ENCODE data around the gene EBI3. TPM values are rescaled to one million over a fixed set of nuclear protein-coding genes. Genes with fewer than 3 reads are reported as not detected.

Gene EBI3
- total RNA-seq, 1 experiment from 2014 or later: not detected

DNA sequence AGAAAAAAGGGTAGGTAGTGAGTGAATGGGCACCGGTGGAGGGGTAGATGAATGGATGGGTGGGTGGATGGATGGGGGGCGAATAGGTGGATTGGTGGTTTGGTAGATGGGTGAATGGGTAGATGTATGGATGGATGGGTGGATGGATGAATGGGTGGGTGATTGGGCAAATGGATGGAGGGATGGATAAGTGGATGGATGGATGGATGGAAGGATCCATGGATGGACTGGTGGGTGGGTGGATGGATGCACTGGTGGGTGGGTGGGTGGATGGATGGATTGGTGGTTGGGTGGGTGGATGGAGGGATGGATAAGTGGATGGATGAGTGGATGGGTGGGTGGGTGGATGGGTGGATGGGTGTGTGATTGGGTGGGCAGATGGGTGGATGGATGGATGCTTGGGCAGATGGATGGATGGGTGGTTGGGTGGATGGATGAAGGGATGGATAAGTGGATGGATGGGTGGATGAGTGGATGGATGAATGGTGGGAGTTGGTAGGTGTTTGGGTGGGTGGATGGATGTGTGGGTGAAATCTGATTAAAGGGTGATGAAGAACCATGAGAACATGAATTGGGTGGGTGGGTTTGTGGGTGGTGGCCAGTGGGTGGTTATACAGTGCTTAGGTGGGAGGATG lies 44.5 kb upstream of the EBI3 start:
- Histone ChIP-seq H3K4me1 (ENCODE audit: insufficient read depth, low read length) (peaks cover 8% of the 10 kb centered on the region; the same call in 1 of the 2 replicates), H4K20me1 (ENCODE audit: low read length) (no peaks in the 10 kb centered on the region), H3K9ac (ENCODE audit: low read length) (no peak overlapping the region), H3F3A (ENCODE audit: low read length, unreplicated experiment) (no peaks in the 10 kb centered on the region), H3K27me3 (ENCODE audit: low read length) (no peaks in the 10 kb centered on the region), H2AFZ (ENCODE audit: low read length) (no peak overlapping the region), H3K9me2 (replicated peaks; ENCODE audit: low read length) (no peaks in the 10 kb centered on the region), H3K27ac (ENCODE audit: low read length) (no peak overlapping the region), H3K9me3 (ENCODE audit: low read length) (no peaks in the 10 kb centered on the region), H3K36me3 (ENCODE audit: low read depth, low read length) (no peaks in the 10 kb centered on the region), H3K79me2 (ENCODE audit: low read length) (peaks cover 12% of the 10 kb centered on the region), H3K4me2 (ENCODE audit: low read length) (no peak overlapping the region), H3K4me3 (ENCODE audit: low read length) (no peak overlapping the region)
- BruUV-seq (replicated peaks): no TSS peak
- ChIA-PET POLR2A (ENCODE audit: unreplicated experiment) (no interaction called here), CTCF (no interaction called here)
- ATAC-seq (no peak), DNase-seq (no peak)
- intact Hi-C loops (cut with micrococcal nuclease): loop anchor here (5.0 kb wide), 1 partner anchor 43 kb away; no protein-coding TSS in a partner anchor
- TF ChIP-seq EZH2 (IDR thresholded peaks at IDR 0.05; ENCODE audit: low read length, unreplicated experiment): no peak
- TF ChIP-seq, protein P1, sequence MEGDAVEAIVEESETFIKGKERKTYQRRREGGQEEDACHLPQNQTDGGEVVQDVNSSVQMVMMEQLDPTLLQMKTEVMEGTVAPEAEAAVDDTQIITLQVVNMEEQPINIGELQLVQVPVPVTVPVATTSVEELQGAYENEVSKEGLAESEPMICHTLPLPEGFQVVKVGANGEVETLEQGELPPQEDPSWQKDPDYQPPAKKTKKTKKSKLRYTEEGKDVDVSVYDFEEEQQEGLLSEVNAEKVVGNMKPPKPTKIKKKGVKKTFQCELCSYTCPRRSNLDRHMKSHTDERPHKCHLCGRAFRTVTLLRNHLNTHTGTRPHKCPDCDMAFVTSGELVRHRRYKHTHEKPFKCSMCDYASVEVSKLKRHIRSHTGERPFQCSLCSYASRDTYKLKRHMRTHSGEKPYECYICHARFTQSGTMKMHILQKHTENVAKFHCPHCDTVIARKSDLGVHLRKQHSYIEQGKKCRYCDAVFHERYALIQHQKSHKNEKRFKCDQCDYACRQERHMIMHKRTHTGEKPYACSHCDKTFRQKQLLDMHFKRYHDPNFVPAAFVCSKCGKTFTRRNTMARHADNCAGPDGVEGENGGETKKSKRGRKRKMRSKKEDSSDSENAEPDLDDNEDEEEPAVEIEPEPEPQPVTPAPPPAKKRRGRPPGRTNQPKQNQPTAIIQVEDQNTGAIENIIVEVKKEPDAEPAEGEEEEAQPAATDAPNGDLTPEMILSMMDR (conservative IDR thresholded peaks at IDR 0.05; ENCODE audit: low read depth, low read length): no peak
- no peak for TF ChIP-seq EZH2phosphoT487 (IDR thresholded peaks at IDR 0.05; ENCODE audit: borderline replicate concordance, low read length)

GRCh38 chr19:4185413-4186086 lies 43.8 kb upstream of the EBI3 start:
- no peak overlapping the region for H3K4me3 ChIP-seq (ENCODE audit: low read length)
- no TSS peak for BruUV-seq (replicated peaks)
- H4K20me1 ChIP-seq (ENCODE audit: low read length): no peaks in the 10 kb centered on the region
- CTCF ChIA-PET: no interaction called here
- no peak for ATAC-seq
- peaks cover 12% of the 10 kb centered on the region for H3K79me2 ChIP-seq (ENCODE audit: low read length)
- intact Hi-C loops (cut with micrococcal nuclease): loop anchor here (5.0 kb wide), 1 partner anchor 43 kb away; no protein-coding TSS in a partner anchor
- DNase-seq: no peak
- peaks cover 8% of the 10 kb centered on the region; the same call in 1 of the 2 replicates for H3K4me1 ChIP-seq (ENCODE audit: insufficient read depth, low read length)
- no peaks in the 10 kb centered on the region for H3K9me3 ChIP-seq (ENCODE audit: low read length)
- H3K27ac ChIP-seq (ENCODE audit: low read length): no peak overlapping the region
- TF ChIP-seq EZH2 (IDR thresholded peaks at IDR 0.05; ENCODE audit: low read length, unreplicated experiment): no peak
- no peak overlapping the region for H2AFZ ChIP-seq (ENCODE audit: low read length)
- H3F3A ChIP-seq (ENCODE audit: low read length, unreplicated experiment): no peaks in the 10 kb centered on the region
- H3K36me3 ChIP-seq (ENCODE audit: low read depth, low read length): no peaks in the 10 kb centered on the region
- POLR2A ChIA-PET (ENCODE audit: unreplicated experiment): no interaction called here
- H3K4me2 ChIP-seq (ENCODE audit: low read length): no peak overlapping the region
- no peaks in the 10 kb centered on the region for H3K9me2 ChIP-seq (replicated peaks; ENCODE audit: low read length)
- H3K27me3 ChIP-seq (ENCODE audit: low read length): no peaks in the 10 kb centered on the region
- no peak overlapping the region for H3K9ac ChIP-seq (ENCODE audit: low read length)

DNA sequence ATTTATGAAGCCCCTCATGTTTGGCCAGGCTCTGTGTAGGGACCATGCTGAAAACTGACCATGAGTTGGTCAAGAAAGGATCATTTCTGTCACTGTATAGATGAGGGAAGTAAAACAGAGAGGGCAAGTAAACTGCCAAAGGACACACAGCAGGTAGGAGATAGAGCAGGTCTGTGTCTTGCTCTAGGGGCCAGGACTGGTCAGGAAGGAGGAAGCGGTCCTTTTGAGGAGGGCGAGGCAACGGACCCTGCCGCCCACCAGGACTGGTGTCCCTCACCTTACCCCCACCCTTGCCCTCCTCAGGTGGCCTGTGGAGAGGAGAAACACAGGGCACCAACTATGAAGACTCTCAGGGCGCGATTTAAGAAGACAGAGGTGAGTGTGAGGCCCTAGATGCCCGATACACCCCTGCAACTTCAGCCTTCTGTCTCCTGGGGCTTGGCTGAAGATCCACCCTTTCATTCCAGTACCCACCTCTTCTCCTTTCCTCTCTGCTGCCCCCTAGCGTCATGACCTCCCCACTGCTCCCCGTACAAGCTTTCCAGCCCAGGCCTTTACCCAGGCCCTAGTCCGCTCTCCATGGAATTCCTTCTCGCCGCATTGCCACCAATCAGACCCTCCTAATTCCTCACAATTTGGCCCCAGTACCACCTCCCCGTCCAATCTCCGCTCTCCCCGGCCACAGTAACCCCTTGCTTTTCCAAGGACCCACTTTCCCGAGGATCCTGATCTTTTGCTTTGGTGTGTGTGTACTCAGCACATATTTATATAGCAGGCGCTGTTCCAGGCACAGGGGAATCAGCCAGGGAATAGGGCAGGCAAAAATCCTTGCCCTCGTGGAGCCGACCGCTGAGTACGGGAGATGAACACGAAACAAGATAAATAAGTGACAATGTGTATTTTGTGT lies 43.0 kb upstream of the EBI3 start:
- CTCF ChIA-PET: no interaction called here
- Histone ChIP-seq H3K4me3 (ENCODE audit: low read length) (no peak overlapping the region), H3K9ac (ENCODE audit: low read length) (no peak overlapping the region), H2AFZ (ENCODE audit: low read length) (peak overlapping the region; percentile 78), H3K27me3 (ENCODE audit: low read length) (no peaks in the 10 kb centered on the region), H3K27ac (ENCODE audit: low read length) (no peak overlapping the region), H4K20me1 (ENCODE audit: low read length) (no peaks in the 10 kb centered on the region), H3K4me1 (ENCODE audit: insufficient read depth, low read length) (peaks cover under 1% of the 10 kb centered on the region; the same call in 1 of the 2 replicates), H3F3A (ENCODE audit: low read length, unreplicated experiment) (no peaks in the 10 kb centered on the region), H3K79me2 (ENCODE audit: low read length) (peaks cover 5% of the 10 kb centered on the region), H3K4me2 (ENCODE audit: low read length) (peak overlapping the region; percentile 34; the same call in 1 of the 2 replicates), H3K9me2 (replicated peaks; ENCODE audit: low read length) (no peaks in the 10 kb centered on the region), H3K36me3 (ENCODE audit: low read depth, low read length) (no peaks in the 10 kb centered on the region), H3K9me3 (ENCODE audit: low read length) (no peaks in the 10 kb centered on the region)
- POLR2A ChIA-PET (ENCODE audit: unreplicated experiment): no interaction called here
- intact Hi-C loops (cut with micrococcal nuclease): loop anchor here (5.0 kb wide), 1 partner anchor 44 kb away; no protein-coding TSS in a partner anchor
- TF ChIP-seq, protein P1 (conservative IDR thresholded peaks at IDR 0.05; ENCODE audit: low read depth, low read length): peak; percentile 76
- no peak for TF ChIP-seq EZH2phosphoT487 (IDR thresholded peaks at IDR 0.05; ENCODE audit: borderline replicate concordance, low read length)
- peak; percentile 78 for DNase-seq
- BruUV-seq (replicated peaks): no TSS peak
- ATAC-seq: peak; percentile 73

Data from PC-3 (cell line).